HG02759 (cell line): ENCODE data around the gene THUMPD2.

Source experiments
- ATAC-seq: cut with Tn5 transposase; IDR thresholded peaks from one replicate; pipeline ENCODE4 v1.9.1; 2021; ENCODE audit warnings: mild to moderate bottlenecking, moderate library complexity; ENCODE audit not compliant: unreplicated experiment

THUMPD2 gene

GRCh38 chr2:39720970-39721369 lies 58.1 kb downstream of the THUMPD2 start:
- ATAC-seq = no peak

- ATAC-seq = no peak
Measured at GRCh38 chr2:39719317-39719716, 59.7 kb downstream of the THUMPD2 start.

DNA sequence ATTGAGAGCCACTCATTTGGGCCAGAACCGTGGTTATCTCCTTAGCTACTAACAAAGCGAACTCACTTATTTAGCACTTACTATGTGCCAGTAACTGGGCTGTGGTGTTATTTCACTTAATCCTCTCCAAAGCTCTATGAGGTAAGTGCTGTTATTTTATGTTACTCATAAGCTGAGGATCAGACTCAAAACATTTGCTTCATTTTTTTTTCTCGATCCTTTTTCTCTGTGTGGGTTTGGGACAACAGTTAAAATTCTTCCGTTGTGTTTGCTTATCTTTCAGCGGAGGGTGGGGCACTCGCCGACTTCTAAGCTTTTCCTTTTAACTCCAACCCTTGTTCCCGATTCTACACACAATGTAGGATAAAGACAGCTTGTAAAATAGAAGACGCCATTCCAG lies 60.6 kb downstream of the THUMPD2 start:
- ATAC-seq = no peak

DNA sequence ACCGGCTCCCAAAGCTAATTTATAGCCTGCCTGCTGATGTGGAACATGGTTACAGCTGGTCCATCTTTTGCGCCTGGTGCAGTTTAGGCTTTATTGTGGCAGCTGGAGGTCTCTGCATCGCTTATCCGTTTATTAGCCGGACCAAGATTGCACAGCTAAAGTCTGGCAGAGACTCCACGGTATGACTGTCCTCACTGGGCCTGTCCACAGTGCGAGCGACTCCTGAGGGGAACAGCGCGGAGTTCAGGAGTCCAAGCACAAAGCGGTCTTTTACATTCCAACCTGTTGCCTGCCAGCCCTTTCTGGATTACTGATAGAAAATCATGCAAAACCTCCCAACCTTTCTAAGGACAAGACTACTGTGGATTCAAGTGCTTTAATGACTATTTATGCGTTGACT lies 62.0 kb downstream of the THUMPD2 start:
- ATAC-seq = no peak

DNA sequence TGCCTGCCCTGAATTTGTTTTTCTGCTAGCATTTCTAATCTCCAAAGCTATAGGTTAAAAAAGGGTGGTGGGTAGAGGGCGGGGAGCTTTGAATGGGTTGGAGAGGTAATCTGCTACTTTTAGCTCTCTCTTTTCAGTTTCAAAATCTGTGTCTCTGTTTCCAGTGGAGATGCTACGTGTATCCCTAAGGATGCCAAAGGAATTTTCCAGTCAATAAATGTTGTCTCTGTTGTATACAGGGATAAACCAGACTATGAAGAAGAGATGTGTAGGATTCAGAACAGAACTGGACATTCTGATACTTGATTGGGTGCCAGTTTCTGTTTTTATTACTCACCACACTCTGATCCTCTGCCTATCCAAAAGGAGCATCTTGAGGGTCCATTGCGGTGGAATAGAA lies 63.2 kb downstream of the THUMPD2 start:
- no peak for ATAC-seq

GRCh38 chr2:39715095-39715494 lies 64.0 kb downstream of the THUMPD2 start:
- ATAC-seq = no peak

DNA sequence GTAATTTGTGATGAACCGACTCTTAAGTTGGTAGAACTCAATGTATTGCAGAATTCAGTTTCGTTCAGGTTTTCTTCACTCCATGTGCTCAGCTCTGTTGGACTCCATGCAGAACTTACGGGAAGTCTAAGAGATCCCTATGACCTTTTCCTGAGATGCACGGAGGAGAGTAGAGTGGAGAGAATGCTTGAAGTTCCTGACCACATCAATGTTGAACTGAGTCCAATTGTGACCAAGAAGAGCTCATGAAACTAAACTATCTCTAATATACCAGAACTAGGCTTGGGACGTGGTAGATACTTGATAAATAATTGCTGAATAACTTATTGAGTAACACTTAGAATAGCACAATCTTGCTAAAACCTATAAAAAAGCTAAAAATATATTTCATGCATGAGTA lies 66.1 kb downstream of the THUMPD2 start:
- ATAC-seq = no peak

- ATAC-seq = no peak
Measured at GRCh38 chr2:39710807-39711206, 68.3 kb downstream of the THUMPD2 start.

DNA sequence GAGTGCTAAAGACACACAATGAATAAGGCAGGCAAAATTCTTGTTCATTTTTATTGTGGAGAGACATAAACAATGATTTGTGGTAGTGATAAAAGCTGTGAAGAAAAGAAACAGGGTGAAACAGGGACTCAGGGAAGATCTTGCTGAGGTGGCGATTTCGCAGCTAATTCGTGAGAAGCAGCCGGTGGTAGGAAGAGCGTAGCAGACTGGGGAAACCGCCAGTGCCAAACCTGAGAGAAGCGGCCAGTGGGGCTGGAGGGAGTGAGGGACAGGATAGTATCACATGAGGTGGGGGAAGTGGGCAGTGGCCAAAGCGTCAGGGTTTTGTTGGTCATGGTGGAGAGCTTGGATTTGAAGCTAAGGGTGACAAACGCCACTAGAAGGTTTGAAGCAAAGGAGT lies 71.1 kb downstream of the THUMPD2 start:
- no peak for ATAC-seq

DNA sequence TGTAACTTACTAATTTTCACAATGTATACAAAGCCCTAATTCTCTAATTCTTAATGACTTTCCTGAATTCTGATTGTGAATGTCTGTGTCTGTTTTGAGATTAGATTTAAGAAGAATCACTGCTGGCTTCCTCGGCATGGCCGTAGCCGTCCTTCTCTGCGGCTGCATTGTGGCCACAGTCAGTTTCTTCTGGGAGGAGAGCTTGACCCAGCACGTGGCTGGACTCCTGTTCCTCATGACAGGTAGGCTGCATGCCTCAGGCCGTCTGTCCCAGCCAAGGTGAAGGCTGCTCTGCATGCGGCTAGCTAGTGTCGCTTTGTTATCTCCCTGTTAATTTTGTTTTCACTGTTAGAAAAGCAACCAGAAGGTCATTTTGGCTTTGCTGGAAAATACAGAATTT lies 72.1 kb downstream of the THUMPD2 start:
- no peak for ATAC-seq

GRCh38 chr2:39706312-39706711 lies 72.7 kb downstream of the THUMPD2 start:
- no peak for ATAC-seq

DNA sequence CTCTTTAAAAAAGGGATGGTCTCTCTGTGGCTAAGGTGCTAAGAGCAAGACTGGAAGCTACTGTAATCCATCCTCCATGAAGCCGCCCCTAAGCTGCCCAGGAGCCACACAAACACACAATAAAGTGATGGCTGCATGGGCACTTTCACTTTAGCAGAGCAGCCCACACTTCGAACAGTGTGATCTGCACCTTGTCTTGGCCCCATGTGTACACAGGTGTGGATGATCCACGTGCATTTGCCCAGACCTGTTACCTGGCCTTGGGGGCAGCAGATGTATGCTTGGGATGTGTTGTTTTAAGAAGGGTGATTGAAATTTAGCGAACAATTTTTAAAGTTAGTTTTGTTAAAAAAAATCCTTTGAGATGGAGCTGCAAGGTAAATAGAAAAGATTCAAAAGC lies 73.4 kb downstream of the THUMPD2 start:
- no peak for ATAC-seq

GRCh38 chr2:39704540-39704939 lies 74.5 kb downstream of the THUMPD2 start:
- ATAC-seq = no peak

- ATAC-seq = no peak
Measured at GRCh38 chr2:39703181-39703872, 75.7 kb downstream of the THUMPD2 start.

- no peak for ATAC-seq
Measured at GRCh38 chr2:39701137-39701536, 77.9 kb downstream of the THUMPD2 start.

GRCh38 chr2:39697454-39697853 lies 81.6 kb downstream of the THUMPD2 start:
- ATAC-seq = no peak

DNA sequence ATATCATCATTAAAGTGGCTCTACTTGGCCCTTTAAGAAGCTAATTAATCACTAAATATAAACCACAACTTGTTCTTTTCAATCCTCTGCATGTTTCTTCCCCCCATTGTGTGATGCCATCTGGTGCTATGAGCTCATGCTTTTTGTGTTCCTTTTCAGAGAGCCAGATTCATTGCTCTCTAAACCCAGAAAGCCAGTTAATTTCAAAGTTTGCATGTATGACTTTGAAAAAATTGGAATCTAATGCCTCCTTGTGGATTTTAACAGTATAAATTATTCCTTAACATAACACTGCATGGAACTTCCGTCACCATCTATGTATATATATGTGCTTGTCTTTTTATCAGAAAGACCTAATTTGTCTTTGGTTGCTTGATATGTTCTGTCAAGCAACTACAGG lies 82.2 kb downstream of the THUMPD2 start:
- no peak for ATAC-seq

GRCh38 chr2:39696101-39696553 lies 82.9 kb downstream of the THUMPD2 start:
- ATAC-seq = no peak

- no peak for ATAC-seq
Measured at GRCh38 chr2:39693245-39693644, 85.8 kb downstream of the THUMPD2 start.

- no peak for ATAC-seq
Measured at GRCh38 chr2:39689876-39690275, 89.2 kb downstream of the THUMPD2 start.

DNA sequence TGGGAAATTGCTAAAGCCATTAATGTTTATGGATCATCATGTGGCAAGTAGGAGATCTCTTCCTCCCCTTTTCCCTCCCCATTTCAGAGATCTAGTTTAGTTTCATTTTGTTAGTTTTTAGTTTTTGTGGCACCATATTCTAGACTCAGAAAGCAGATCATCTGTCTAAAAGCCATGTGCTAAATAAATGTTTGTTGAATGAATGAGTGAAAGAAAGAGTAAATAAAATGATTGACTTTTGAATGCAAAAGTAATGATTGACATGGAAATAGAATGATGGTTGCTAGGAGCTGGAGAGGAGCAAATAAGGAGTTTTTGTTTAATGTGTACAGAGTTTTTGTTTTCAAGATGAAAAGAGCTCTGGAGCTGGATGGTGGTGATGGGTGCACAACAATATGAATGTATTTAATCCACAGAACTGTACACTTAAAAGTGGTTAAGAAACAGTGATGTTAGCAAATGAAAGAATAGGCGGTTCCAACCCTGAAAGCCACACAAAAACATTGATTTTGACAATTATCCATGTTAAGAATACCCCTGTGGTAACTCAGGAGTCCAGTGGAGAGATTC lies 89.7 kb downstream of the THUMPD2 start:
- no peak for ATAC-seq

DNA sequence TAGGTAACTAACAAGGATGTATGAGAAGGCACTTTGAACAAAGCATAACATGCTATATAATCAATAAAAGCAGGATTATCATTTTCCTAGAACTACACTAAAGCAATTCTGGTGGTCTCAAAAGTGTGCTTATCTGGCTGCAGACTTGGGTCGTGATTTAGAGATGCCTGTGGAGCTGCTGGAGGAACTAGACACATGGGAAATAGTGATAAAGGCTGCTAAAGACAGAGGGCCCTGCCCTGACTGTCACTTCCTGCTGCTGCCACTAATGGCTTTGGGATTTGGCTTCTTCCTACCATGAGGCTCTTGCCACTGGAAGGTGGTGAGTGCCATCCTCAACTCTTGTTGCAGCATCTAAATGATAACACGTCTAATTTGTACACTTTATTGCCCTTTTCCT lies 90.9 kb downstream of the THUMPD2 start:
- ATAC-seq = no peak

DNA sequence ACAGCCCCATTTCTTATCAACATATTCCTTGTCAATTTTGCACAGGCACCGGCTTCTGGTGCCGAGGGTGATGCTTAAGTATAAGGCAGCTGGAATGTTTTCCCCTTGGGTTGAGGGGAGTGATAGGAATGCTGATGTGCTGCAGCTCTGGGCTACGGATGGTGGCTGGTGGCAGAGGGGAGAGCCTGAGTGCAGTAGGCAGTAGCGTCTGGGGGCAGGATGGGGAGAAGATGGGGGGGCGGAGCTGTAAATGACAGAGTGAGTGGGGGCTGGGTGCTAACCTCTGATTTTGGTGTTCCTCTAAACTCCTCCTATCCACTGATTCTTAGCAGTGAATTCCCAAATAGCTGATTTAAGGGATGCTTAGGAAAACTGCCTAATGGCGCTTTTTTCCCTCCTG lies 92.6 kb downstream of the THUMPD2 start:
- no peak for ATAC-seq
